ENCODE data around the gene SLC22A12.

Gene SLC22A12

DNA sequence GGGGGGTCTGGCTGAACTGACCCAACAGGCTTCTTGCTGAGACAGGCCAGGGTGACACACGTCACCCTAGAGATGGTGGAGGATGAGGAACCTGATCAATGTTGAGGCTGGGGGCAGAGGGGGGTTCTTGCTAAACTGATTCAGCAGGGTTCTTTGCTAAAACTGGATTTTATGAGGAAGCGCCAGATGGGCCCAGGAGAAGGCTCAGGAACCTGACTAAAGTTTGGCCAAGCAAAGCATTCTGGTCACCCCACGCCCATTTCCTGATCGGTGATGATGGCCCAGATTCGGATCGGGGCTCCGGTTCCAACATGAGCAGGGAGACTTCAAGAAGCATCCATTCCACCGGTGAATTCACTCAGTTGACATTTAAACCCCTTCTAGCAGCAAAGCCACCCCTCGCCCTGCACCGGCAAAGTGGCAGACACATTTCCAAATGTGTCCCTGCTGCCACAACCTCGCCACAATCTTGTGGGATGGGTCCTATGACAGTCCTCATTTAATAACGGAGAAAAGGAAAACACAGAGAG, 34.2 kb upstream of the SLC22A12 start:
- Histone ChIP-seq H3K4me3 (ENCODE audit: insufficient read depth, low read length, poor library complexity, severe bottlenecking) (no peak overlapping the region), H3K4me2 (ENCODE audit: low read depth, low read length, poor library complexity, severe bottlenecking) (no peak overlapping the region), H3K27me3 (ENCODE audit: low read length) (no peaks in the 10 kb centered on the region), H4K20me1 (ENCODE audit: low read depth, low read length) (no peaks in the 10 kb centered on the region), H3K9me3 (ENCODE audit: insufficient read depth, low read length) (peaks cover 5% of the 10 kb centered on the region; the same call in 1 of the 2 replicates), H3K36me3 (ENCODE audit: low read length) (no peaks in the 10 kb centered on the region), H3K9me2 (replicated peaks; ENCODE audit: insufficient read depth, low read length) (no peaks in the 10 kb centered on the region), H3K27ac (ENCODE audit: low read depth, low read length) (no peak overlapping the region), H2AFZ (ENCODE audit: low read depth, low read length, severe bottlenecking) (no peak overlapping the region), H3K79me2 (ENCODE audit: insufficient read depth, low read length) (no peaks in the 10 kb centered on the region), H3F3A (ENCODE audit: insufficient read depth) (no peaks in the 10 kb centered on the region), H3K9ac (ENCODE audit: low read length) (no peak overlapping the region)
- no peak for TF ChIP-seq EZH2phosphoT487 (conservative IDR thresholded peaks at IDR 0.05; ENCODE audit: low read length)
- TF ChIP-seq, protein P1, sequence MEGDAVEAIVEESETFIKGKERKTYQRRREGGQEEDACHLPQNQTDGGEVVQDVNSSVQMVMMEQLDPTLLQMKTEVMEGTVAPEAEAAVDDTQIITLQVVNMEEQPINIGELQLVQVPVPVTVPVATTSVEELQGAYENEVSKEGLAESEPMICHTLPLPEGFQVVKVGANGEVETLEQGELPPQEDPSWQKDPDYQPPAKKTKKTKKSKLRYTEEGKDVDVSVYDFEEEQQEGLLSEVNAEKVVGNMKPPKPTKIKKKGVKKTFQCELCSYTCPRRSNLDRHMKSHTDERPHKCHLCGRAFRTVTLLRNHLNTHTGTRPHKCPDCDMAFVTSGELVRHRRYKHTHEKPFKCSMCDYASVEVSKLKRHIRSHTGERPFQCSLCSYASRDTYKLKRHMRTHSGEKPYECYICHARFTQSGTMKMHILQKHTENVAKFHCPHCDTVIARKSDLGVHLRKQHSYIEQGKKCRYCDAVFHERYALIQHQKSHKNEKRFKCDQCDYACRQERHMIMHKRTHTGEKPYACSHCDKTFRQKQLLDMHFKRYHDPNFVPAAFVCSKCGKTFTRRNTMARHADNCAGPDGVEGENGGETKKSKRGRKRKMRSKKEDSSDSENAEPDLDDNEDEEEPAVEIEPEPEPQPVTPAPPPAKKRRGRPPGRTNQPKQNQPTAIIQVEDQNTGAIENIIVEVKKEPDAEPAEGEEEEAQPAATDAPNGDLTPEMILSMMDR (IDR thresholded peaks at IDR 0.05; ENCODE audit: insufficient read depth, low read length, poor library complexity, severe bottlenecking) = no peak

DNA sequence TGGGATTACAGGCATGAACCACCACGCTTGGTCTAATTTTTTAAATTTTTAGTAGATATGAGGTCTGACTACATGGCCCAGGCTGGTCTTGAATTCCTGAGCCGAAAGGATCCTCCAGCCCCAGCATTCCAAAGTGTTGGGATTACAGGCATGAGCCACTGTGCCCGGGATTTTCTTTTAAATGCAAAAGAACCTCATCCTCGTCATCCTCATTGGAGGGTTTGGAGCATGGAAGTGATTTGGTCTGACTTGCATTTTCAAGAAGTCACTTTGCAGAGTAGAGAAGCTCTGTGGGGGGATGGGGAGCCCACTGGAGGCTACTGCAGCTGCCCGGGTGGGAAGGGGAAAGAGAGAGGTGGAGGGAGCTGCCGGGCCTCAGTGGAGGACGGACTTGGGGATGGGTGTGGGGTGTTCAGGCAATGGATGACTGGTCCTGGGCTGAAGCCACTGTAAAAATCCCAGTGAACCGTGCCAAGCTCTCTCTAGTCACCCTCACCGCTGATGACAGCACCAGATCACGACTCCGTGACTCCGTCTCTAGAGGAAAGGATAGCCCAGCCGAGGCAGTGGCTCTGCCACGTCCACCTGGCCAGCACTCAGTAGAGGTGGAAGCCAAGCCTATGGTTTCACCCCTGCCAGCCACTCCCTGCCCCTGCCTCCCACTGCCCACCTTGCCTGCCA, 32.8 kb upstream of the SLC22A12 start:
- Histone ChIP-seq H3K9me2 (replicated peaks; ENCODE audit: insufficient read depth, low read length) (no peaks in the 10 kb centered on the region), H3K79me2 (ENCODE audit: insufficient read depth, low read length) (no peaks in the 10 kb centered on the region), H3K4me3 (ENCODE audit: insufficient read depth, low read length, poor library complexity, severe bottlenecking) (no peak overlapping the region), H3K27me3 (ENCODE audit: low read length) (no peaks in the 10 kb centered on the region), H4K20me1 (ENCODE audit: low read depth, low read length) (no peaks in the 10 kb centered on the region), H3K9ac (ENCODE audit: low read length) (no peak overlapping the region), H3K36me3 (ENCODE audit: low read length) (no peaks in the 10 kb centered on the region), H3F3A (ENCODE audit: insufficient read depth) (no peaks in the 10 kb centered on the region), H3K4me2 (ENCODE audit: low read depth, low read length, poor library complexity, severe bottlenecking) (no peak overlapping the region), H2AFZ (ENCODE audit: low read depth, low read length, severe bottlenecking) (no peak overlapping the region), H3K9me3 (ENCODE audit: insufficient read depth, low read length) (peaks cover 1% of the 10 kb centered on the region; the same call in 1 of the 2 replicates), H3K27ac (ENCODE audit: low read depth, low read length) (no peak overlapping the region)
- TF ChIP-seq EZH2phosphoT487 (conservative IDR thresholded peaks at IDR 0.05; ENCODE audit: low read length) = no peak
- TF ChIP-seq, protein P1 (IDR thresholded peaks at IDR 0.05; ENCODE audit: insufficient read depth, low read length, poor library complexity, severe bottlenecking) = no peak

DNA sequence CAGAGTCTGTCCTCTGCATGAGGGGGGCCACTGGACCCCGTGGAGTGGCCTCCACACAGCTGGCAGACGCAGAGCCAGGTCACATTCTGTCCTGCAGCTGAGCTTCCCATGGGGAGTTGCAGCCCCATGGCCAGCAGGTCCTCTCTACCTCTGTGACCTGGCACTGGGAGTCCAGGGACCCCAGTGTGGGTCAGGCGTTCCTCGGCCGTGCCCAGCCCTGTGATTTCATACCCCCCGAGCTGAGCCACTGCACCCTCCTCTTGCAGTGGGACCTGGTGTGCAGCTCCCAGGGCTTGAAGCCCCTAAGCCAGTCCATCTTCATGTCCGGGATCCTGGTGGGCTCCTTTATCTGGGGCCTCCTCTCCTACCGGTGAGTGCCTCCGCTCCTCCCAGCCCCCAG, 32.2 kb upstream of the SLC22A12 start:
- no peak overlapping the region for H2AFZ ChIP-seq (ENCODE audit: low read depth, low read length, severe bottlenecking)
- H3K9ac ChIP-seq (ENCODE audit: low read length) = no peak overlapping the region
- H3K27ac ChIP-seq (ENCODE audit: low read depth, low read length) = no peak overlapping the region
- H3F3A ChIP-seq (ENCODE audit: insufficient read depth) = no peaks in the 10 kb centered on the region
- no peaks in the 10 kb centered on the region for H3K9me2 ChIP-seq (replicated peaks; ENCODE audit: insufficient read depth, low read length)
- H3K27me3 ChIP-seq (ENCODE audit: low read length) = no peaks in the 10 kb centered on the region
- H3K36me3 ChIP-seq (ENCODE audit: low read length) = no peaks in the 10 kb centered on the region
- no peak overlapping the region for H3K4me3 ChIP-seq (ENCODE audit: insufficient read depth, low read length, poor library complexity, severe bottlenecking)
- no peaks in the 10 kb centered on the region for H4K20me1 ChIP-seq (ENCODE audit: low read depth, low read length)
- H3K4me2 ChIP-seq (ENCODE audit: low read depth, low read length, poor library complexity, severe bottlenecking) = no peak overlapping the region
- H3K9me3 ChIP-seq (ENCODE audit: insufficient read depth, low read length) = no peaks in the 10 kb centered on the region
- TF ChIP-seq, protein P1 (IDR thresholded peaks at IDR 0.05; ENCODE audit: insufficient read depth, low read length, poor library complexity, severe bottlenecking) = no peak
- no peak for TF ChIP-seq EZH2phosphoT487 (conservative IDR thresholded peaks at IDR 0.05; ENCODE audit: low read length)
- H3K79me2 ChIP-seq (ENCODE audit: insufficient read depth, low read length) = no peaks in the 10 kb centered on the region

Data from SU-DHL-6 (cell line).